DMS53 treated with DMSO at 0.1 percent for 48 hours (cell line): ENCODE measurements around the gene HLTF.

Experiments
- DNase-seq: peaks from one replicate; lab custom pipeline; 2025; ENCODE audit not compliant: unreplicated experiment; lab: John Stamatoyannopoulos, UW

The HLTF gene

DNA sequence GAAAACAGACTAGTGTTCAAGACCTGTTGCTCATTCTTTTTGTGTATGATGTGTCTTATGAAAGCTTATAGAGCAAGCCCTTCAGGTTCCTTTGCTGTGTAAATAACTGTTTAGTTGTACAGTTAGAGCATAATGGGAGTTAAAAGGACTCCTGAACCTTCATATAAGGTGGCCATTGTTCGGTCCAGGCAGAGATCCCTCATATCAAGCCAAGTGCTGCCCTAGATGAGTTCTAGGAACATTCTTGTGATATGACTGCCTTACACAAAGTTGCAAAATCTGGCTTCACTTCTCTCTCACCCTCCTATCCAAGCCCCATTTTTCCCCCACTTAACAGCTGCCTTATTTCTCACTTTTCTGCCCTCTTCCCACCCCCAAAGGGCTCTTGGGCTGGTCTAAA is 68.1 kb downstream of the HLTF start:
- DNase-seq, result no peak

DNA sequence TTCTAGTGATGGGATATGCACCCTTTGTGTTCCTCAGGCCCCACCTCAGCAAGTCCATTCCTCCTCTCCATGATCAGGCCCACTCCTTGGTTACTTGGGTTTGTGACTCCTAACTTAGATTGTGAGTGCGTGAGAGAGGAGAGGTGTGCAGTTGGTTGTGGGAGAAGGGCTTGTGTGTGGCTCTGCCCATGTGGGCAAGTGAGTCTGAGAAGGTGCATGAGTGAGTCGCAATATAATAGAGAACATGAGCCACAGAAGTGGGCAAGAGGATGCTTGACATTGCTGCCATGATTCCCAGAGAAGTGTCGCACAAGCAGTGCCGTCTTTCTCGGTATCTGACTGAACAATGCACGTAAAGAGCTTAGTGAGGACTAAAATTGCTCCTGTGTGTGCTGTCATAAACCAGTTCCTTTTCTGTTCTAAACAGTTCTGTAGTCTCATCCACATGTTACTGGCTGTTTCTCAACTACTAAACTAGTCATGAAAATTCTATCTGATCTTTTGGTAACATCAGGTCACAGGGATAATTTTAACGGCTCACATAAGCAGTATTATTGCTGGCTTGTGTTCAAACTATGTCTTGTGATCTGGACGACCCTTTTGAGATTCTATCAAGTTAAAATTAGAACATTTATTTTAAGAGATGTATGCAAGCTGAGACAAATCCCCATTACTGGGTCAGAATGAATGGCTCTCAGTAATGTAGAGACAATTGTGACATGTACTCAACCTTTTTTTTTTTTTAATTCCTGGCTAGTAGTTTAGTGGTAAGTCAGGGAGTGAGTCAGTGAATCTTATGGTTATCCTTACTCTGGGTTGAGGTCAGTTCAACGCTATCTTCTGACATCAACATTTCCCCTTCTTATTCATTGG is 69.4 kb downstream of the HLTF start:
- no peak for DNase-seq

DNA sequence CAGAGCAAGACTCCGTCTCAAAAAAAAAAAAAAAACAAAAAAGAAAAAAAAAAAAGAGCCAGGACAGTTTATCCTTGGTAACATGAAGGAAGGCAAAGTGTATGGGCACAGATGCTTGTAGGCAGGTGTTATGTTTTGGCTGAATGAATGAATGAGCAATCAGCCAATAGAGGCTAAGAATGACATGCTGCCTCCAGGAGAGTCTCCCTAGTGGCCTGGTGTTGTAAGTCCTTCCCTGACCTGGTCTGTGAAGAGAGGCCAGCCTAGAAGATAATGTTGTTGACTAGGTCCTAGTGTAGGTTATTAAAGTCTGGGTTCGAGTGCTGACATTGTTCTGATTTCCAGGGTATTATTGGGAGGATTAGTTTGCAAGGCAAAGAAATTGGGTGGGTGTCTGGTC is 70.1 kb downstream of the HLTF start:
- no peak for DNase-seq

DNA sequence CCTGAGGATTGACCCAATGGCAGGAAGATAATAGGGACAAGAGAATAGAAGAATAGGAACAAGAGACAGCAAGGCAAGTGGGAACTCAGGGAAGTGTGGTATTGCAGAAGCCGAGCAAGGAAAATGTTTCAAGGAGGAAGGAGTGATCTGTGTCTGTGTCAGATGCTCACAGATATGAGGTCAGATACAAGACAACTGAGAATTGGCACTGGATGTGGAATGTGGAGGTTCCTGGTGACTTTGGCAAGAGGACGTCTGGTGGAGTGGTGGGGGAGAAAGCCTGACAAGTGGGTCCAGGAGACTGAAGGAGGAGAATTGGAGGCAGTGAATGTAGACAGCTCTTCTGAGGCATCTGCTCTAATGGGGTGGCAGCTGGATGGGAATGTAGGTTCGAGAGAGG is 70.9 kb downstream of the HLTF start:
- DNase-seq, result no peak

DNA sequence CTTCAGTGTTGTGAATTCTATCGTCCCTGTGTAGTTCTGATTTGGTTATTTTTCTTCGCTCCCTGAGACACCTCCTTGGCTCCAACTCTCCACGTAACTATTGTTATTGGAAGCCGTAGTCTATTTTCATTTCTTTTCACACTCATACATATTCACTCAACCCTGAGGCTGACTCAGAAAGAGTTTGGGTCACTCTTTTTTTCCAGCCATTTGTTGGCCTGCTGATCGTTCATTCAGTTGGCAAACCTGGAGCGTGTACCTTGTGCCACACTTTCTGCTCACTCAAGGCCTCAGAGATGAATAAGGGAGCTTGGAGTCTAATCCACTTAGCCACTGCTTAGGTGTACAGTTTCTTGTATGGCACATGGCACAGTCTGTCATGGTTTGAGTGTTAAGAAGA is 72.6 kb downstream of the HLTF start:
- no peak for DNase-seq

DNA sequence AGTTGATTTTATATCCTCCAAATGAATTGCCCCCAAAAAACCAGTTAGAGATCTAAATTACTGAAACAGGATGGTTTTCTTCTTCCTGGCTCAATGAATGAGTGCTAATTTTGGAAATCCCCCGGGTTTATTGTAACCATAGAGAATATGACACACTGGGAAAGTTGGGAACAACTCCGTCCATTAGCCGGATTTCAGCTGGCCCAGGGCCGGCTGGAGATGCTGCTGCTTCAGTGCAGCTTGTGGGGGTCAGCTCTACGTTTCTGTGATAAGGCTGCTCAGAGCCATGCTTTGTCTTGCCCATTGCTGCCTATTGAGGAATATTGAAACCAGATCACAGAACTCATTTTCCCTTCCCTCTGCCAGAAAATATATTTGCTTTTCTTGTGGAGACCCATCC is 74.7 kb downstream of the HLTF start:
- DNase-seq, result no peak

DNA sequence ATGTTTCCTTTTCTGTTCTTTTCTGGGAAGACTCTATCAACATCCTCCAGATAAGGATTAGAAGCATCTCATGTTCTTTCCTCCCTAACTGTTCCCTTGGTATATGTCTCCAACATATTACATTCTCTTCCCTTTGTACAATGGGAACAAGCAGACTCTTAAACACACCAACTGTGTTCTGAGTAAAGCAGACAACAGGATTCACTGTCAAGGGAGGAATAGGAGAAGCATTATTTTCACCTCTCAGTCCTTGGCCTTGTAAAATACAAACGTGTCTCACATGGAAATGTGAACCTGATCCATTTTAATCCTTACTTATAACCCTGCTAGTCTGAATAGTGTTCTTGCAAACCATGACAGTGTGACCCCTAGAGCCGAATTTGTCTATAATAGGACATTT is 75.4 kb downstream of the HLTF start:
- DNase-seq, result no peak

DNA sequence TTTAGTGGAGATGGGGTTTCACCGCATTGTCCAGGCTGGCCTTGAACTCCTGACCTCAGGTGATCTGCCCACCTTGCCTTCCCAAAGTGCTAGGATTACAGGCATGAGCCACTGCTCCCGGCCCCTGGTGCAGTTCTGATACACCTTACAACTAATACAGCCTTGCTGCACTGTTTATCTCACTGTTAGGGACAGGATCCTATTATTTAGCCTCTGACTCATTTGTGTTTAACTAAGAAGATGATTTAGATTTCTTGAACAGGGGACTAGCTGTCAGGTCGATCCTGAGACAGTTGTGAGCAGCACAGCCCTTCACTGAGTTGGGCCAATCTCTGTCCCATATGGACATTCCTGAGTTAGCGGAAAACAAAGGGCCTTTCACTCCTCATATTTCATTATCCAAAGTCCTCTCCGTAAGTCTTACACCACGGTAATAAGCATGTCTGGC is 75.8 kb downstream of the HLTF start:
- no peak for DNase-seq

DNA sequence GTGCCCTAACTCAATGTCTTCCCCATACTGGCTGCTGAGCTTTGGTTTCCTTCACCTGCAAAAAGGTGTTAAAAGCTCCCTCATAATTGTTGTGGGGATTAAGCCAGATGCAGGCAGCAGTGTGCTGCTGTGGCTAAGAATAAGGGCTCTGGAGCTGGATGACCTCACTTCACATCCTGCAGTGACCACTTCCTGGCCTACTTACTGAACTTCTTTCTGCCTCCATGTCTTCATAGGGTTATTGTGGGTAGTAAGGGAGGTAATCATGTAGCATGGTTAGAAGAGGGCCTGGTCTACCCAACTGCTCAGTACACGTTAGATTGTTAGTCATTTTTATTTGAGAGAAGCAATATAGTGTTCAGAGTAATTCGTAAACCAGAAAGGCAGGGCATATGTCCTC is 76.6 kb downstream of the HLTF start:
- no peak for DNase-seq

DNA sequence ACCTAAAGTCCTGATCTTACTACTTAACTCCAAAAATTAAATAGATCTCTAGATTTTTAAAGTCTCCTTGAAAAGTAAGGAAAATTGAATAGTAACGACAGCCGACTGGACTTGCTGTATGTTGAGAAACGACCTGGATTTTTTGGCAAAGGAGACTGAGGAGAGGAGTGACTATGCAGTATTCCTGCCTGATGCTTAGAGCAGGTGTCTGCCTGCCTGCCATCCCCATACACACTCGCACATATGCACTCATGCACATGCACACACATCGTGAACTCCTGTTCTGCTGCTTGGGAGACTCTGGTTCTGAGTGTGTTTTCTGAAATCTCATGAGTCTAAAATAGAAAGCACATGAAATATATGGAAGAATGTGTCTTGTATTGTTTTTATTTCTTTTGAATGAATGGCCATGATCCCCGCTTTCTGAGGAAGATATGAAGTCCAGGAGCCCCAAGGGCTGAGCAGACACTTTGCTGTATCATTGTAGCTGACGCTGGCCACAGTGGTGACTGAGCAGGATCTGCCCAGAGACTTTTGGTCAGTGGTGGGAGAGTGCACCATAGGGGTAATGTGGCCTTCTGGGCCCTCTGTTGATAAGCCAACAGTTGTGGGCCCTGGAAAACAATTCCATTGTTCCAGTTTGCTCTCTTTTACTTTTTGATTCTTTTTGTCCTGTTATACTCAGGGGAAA is 78.6 kb downstream of the HLTF start:
- DNase-seq, result no peak

DNA sequence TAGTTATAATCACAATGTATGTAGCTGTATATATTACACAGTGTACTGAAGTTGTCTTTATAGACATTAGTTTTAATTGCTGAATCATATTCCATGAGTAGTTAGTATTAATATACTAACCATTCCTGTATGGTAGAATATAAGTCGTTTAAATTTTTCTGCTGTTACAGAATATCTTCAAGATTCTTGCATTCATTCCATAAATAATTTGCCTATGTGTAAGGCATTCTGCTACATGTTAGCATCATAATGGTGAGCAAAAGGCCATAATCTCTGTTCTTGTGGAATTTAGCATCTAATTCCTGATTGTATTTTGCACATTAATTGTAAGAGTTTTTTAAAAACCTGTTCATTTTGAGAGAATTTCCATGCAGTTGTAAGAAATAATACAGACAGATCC is 80.9 kb downstream of the HLTF start:
- DNase-seq, result no peak

DNA sequence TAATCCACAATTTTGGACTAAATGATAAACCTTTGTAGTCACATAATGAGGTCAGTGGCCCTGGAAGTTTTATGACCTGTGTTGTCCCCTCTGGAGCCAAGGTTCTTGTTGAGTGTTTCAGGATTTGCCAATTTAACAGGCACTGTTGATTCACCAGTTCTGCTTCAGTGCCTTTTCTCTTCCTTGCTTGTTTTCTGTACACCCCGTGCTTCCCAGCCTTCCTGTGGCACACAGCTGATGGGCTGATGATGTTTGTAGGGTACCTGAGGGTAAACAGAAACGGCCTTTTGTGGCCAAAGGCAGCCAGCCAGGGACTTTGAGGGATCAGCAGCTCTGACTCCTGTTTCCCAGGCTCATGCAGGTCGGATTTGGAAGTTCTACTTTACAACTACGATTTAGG is 81.7 kb downstream of the HLTF start:
- peak; percentile 57 for DNase-seq

DNA sequence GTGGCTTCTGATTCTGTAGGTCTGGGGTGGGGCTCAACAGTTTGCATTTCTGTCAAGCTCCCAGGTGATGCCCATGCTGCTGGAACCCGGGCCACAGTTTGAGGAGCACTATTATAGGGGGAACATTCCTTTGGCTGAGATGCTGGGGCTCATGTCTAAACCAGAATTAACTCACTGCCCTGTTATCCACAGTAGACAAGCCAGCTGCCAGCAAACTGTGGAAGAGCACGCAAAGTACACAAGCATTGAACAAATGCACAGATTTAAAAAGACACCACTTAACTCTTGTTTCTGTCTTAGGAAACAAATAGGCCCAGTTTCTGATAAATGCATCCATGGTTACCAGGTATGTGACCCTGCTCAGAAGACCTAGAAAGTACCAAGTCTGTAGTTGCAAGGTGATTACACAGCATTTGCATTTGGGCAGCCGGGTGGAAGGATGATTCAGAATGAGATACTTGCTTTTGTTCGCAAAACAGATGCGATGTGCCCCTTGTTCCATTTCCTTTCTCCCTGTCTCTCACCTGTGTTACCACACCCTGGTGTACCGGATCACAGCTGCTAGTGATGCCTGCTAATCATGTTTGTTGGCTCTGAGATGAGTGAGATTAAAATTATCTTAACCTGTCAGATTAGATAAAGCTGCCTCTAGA is 82.6 kb downstream of the HLTF start:
- DNase-seq, result peak; percentile 39

DNA sequence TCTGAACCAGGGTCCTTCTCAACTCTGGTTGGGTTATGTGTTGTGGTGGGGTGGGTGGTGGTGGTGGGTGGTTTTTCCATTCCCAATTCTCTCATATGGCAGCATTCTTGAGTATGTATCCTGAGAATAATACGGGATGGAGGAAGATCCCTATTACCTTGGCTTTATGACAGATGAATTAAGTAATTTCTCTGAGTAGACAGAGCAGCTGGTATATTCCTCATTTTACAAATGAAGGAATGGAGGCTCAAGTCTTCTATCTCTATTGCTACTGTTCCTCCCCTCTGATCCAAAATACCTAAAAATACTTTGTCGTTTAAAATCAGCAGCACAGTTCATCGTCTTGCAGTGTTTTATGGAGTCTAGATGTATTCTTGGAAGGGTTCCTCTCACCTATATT is 84.6 kb downstream of the HLTF start:
- DNase-seq, result no peak

DNA sequence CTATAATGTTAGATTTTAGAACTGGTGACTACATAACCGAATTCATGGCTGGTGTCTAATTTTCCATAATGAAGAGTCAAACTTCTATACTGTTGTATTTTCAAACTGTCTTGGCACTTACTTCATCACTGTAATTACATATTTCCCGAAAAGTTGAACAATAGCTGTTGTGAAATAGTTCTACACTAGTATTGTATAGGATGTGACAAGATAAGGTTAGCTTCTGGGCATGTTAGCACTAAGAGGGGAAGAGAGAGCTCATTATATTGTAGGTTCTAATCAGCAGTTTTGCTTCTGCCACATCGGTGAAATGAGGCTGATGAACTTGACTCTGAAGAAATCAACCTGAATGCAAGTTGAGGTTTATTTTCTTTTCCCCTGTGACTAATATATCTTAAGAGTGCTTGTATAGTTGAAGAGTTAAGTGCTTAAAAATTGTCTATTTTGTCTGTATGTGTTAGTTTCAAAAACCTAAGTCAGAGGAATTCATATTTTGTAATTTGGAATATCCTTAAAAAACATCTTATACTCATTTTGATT is 86.1 kb downstream of the HLTF start:
- no peak for DNase-seq

DNA sequence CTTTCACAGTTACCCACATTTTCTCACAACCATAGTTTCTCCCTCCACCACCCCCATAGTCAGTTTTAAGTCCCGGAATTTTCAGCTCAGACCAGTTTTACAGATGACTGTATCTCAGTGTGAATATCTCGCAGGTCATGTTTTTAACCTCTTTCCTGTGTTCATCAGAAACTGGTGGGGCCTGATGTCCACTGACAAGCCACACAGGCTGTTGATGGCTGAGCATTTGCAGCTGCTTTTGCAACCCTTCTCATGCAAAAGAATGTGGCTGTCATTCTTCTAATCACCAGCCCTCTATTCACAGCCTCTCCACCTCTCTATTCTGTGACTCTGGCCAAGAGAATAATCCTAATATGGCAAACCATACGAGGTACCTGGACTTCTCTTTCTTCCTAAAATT is 86.5 kb downstream of the HLTF start:
- no peak for DNase-seq

DNA sequence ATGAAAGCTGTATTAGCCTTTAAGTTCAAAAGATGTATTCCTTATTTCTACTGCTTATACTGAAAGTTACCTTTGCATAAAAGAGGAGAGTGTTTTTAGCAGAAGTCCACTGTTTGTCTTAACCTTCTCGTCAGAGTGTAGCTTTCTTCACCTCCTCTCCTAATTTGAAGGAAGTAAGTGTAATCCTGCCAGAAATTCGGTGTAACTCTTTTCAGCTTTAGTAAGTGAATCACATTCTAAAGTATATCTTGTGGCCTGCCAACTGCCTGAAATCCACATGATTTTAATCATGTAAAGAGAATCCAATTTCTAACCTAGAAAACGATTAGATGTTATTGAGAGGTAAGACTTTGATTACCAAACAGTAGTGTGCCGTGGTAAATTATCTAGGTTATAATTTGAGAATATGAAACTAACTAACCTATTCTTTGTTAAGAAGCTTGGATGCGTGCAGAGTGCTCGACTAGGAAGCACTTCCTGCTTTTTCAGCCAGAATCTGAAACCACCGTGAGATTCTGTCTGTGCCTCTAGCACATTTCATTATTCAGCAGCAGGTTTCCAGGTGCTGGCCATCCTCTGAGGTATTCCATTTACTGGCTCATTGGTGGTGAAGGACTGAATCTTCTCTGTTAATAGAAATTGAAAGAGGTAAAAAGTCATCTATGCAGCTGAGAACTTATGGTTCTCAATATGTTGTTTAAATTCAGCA is 87.5 kb downstream of the HLTF start:
- no peak for DNase-seq

DNA sequence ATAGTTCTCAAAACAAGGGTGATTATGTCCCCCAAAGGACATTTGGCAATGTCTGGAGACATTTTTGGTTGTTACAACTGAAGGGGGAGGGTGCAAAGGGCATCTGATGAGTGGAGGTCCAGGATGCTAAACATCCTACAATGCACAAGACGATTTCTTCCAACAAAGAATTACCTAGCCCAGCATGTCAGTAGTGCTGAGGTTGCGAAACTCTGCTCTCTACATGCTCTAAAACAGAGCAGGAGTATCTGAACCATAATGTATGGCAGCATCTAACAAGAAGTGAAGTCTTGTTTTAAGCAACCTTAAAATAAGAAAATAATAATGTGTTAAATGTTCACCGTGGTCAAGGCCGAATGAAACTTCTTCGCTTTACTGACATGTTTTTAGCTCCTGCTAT is 88.0 kb downstream of the HLTF start:
- DNase-seq, result no peak

DNA sequence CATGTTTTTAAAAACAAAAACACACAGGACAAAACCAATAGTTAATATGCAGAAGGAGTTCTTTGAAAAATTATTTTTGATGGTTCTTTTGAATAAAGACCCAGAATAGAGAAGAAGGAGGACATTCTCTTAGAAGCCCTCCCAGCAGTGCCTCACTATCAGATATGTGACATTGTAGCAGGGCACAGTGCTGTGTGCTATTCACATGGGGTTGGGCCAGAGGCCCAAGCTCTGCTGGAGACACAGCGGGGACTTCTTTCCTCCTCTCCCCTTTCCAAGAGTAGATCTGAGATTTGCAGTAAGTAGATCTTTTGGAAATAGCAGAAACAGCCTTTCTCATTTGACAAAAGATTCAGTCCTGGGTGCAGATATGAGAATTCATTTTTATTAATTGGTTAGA is 88.7 kb downstream of the HLTF start:
- DNase-seq, result no peak

DNA sequence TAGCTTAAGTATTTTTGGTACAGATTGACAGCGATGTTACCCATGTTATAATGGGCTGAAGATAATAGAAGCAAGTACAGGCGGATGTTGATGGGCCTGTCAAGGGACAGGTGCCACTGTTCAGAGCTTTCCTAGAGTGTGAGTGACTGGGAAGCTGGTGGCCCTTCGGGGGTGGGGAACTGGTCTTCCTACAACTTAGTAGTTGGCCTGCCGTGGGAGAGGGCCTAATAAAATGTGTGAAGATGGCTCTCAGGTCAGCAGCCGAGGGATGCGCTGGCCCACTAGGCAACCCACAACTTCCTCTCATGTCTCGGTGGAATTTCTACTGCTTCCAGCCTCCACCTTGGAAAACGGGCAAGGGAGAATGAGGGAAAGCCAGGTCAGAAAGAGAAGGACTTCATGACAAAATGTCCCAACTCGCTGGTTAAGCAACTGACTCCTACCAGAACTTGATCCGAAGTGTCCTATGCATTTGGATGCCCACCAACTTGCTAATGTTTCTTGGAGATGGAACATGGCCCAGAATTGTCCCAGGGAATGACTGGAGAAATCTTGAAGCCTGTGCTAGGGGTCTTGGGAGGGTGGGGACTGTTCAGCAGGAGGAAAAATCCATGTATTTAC is 93.6 kb downstream of the HLTF start:
- DNase-seq, result no peak
